Loucy (cell line): ENCODE measurements around the gene TECTA.

Source experiments
- H2AFZ ChIP-seq: fragments of 200-600 bp; sonication (generic); 2 replicates; pipeline ENCODE4 v1.6.0; 2016; ENCODE audit warnings: antibody characterized with exemption, mild to moderate bottlenecking, low read length, moderate library complexity
- H3F3A ChIP-seq: fragments of 200-600 bp; 2 replicates; pipeline ENCODE4 v1.6.0; 2016; ENCODE audit warnings: antibody characterized with exemption, low read depth, mild to moderate bottlenecking
- H3K27me3 ChIP-seq: fragments of 200-600 bp; sonication (generic); 2 replicates; pipeline ENCODE4 v1.6.1; 2014; ENCODE audit warnings: low read length, mild to moderate bottlenecking; ENCODE audit not compliant: insufficient read depth, poor library complexity, severe bottlenecking
- H3K36me3 ChIP-seq: fragments of 200-600 bp; sonication (generic); 2 replicates; pipeline ENCODE4 v1.6.1; 2016; ENCODE audit warnings: low read length; ENCODE audit not compliant: insufficient read depth
- H3K4me1 ChIP-seq: fragments of 200-600 bp; sonication (generic); 2 replicates; pipeline ENCODE4 v1.5.1; 2014; ENCODE audit warnings: low read length, mild to moderate bottlenecking; ENCODE audit not compliant: insufficient read depth, poor library complexity, severe bottlenecking
- H3K4me2 ChIP-seq: fragments of 200-600 bp; sonication (generic); 2 replicates; pipeline ENCODE4 v1.6.0; 2014; ENCODE audit warnings: antibody characterized with exemption, low read length, low read depth, mild to moderate bottlenecking; ENCODE audit not compliant: poor library complexity, severe bottlenecking
- H3K4me3 ChIP-seq: fragments of 200-600 bp; sonication (generic); 2 replicates; pipeline ENCODE4 v1.5.1; 2014; ENCODE audit warnings: low read length, mild to moderate bottlenecking, mixed read lengths; ENCODE audit not compliant: poor library complexity, severe bottlenecking
- H3K79me2 ChIP-seq: fragments of 200-600 bp; sonication (generic); 2 replicates; pipeline ENCODE4 v1.6.1; 2014; ENCODE audit warnings: low read length; ENCODE audit not compliant: insufficient read depth
- H3K9ac ChIP-seq: fragments of 200-600 bp; sonication (generic); 2 replicates; pipeline ENCODE4 v1.6.0; 2014; ENCODE audit warnings: mild to moderate bottlenecking, low read depth, low read length, moderate library complexity; ENCODE audit not compliant: poor library complexity, severe bottlenecking
- H3K9me2 ChIP-seq: fragments of 200-600 bp; sonication (generic); replicated peaks from 2 replicates; pipeline ENCODE4 v1.6.1; 2016; ENCODE audit warnings: low read depth, low read length, mixed read lengths
- H3K9me3 ChIP-seq: fragments of 200-600 bp; sonication (generic); 2 replicates; pipeline ENCODE4 v1.6.1; 2014; ENCODE audit warnings: mild to moderate bottlenecking, antibody characterized with exemption, low read length, low read depth; ENCODE audit not compliant: insufficient read depth
- H4K20me1 ChIP-seq: fragments of 200-600 bp; sonication (generic); 2 replicates; pipeline ENCODE4 v1.6.0; 2014; ENCODE audit warnings: antibody characterized with exemption, low read length, mild to moderate bottlenecking; ENCODE audit not compliant: insufficient read depth, poor library complexity, severe bottlenecking
- CTCF ChIP-seq: fragments of 200-600 bp; sonication (generic); conservative IDR thresholded peaks from 2 replicates; pipeline ENCODE4 v1.5.1; 2014; ENCODE audit warnings: mild to moderate bottlenecking, antibody characterized with exemption, low read length
- EZH2phosphoT487 ChIP-seq: fragments of 200-600 bp; IDR thresholded peaks from 2 replicates; pipeline ENCODE4 v1.6.1; 2018; ENCODE audit warnings: antibody characterized with exemption, mild to moderate bottlenecking, moderate library complexity, borderline replicate concordance

Gene TECTA

GRCh38 chr11:121068787-121069186 lies 32.3 kb upstream of the TECTA start:
- Histone ChIP-seq H3K4me3 (no peak overlapping the region), H3K9me3 (no peaks in the 10 kb centered on the region), H3F3A (no peaks in the 10 kb centered on the region), H3K36me3 (peaks cover 20% of the 10 kb centered on the region; the same call in 1 of the 2 replicates), H3K9me2 (no peaks in the 10 kb centered on the region), H2AFZ (no peak overlapping the region), H3K27me3 (no peaks in the 10 kb centered on the region), H3K4me2 (no peak overlapping the region), H3K9ac (no peak overlapping the region), H4K20me1 (no peaks in the 10 kb centered on the region), H3K4me1 (no peaks in the 10 kb centered on the region), H3K79me2 (no peaks in the 10 kb centered on the region)
- TF ChIP-seq EZH2phosphoT487 (no peak), CTCF (no peak)

- H3F3A ChIP-seq, result no peaks in the 10 kb centered on the region
- no peak overlapping the region for H3K9ac ChIP-seq
- peaks cover 15% of the 10 kb centered on the region; the same call in 1 of the 2 replicates for H3K36me3 ChIP-seq
- no peaks in the 10 kb centered on the region for H3K9me2 ChIP-seq
- H3K4me3 ChIP-seq, result no peak overlapping the region
- no peaks in the 10 kb centered on the region for H4K20me1 ChIP-seq
- H3K9me3 ChIP-seq, result no peaks in the 10 kb centered on the region
- H3K79me2 ChIP-seq, result no peaks in the 10 kb centered on the region
- H3K27me3 ChIP-seq, result no peaks in the 10 kb centered on the region
- H3K4me1 ChIP-seq, result no peaks in the 10 kb centered on the region
- no peak overlapping the region for H2AFZ ChIP-seq
- H3K4me2 ChIP-seq, result no peak overlapping the region
- no peak for TF ChIP-seq CTCF
- no peak for TF ChIP-seq EZH2phosphoT487
Observed at GRCh38 chr11:121070951-121071845, 29.8 kb upstream of the TECTA start.

- peaks cover 15% of the 10 kb centered on the region; the same call in 1 of the 2 replicates for H3K36me3 ChIP-seq
- H4K20me1 ChIP-seq, result no peaks in the 10 kb centered on the region
- no peaks in the 10 kb centered on the region for H3K9me3 ChIP-seq
- H3K27me3 ChIP-seq, result no peaks in the 10 kb centered on the region
- no peak overlapping the region for H3K4me3 ChIP-seq
- no peaks in the 10 kb centered on the region for H3K79me2 ChIP-seq
- no peak overlapping the region for H3K9ac ChIP-seq
- no peak for TF ChIP-seq EZH2phosphoT487
- TF ChIP-seq CTCF, result no peak
- no peak overlapping the region for H3K4me2 ChIP-seq
- H3K9me2 ChIP-seq, result no peaks in the 10 kb centered on the region
- H3K4me1 ChIP-seq, result no peaks in the 10 kb centered on the region
- H2AFZ ChIP-seq, result no peak overlapping the region
- H3F3A ChIP-seq, result no peaks in the 10 kb centered on the region
Observed at GRCh38 chr11:121071846-121072450, 29.1 kb upstream of the TECTA start.
